ENCODE data around the gene PRKCA. TPM values are rescaled to one million over a fixed set of nuclear protein-coding genes. Genes with fewer than 3 reads are reported as not detected.

The PRKCA gene
- total RNA-seq, 6 experiments from 2014 or later: 81.2 to 106 (median 92.9) TPM

- Mint-ChIP-seq H3K4me3 (no peak overlapping the region), H3K9me3 (peaks cover 3% of the 10 kb centered on the region; the same call in 1 of the 2 replicates), H3K27ac (no peak overlapping the region), H3K36me3 (ENCODE audit: low read depth) (peaks cover 5% of the 10 kb centered on the region; the same call in 1 of the 2 replicates), H3K4me1 (ENCODE audit: low read depth) (peaks cover 40% of the 10 kb centered on the region), H3K27me3 (ENCODE audit: insufficient read depth) (peaks cover 2% of the 10 kb centered on the region)
- no peak for DNase-seq
- TF ChIP-seq, protein P1, sequence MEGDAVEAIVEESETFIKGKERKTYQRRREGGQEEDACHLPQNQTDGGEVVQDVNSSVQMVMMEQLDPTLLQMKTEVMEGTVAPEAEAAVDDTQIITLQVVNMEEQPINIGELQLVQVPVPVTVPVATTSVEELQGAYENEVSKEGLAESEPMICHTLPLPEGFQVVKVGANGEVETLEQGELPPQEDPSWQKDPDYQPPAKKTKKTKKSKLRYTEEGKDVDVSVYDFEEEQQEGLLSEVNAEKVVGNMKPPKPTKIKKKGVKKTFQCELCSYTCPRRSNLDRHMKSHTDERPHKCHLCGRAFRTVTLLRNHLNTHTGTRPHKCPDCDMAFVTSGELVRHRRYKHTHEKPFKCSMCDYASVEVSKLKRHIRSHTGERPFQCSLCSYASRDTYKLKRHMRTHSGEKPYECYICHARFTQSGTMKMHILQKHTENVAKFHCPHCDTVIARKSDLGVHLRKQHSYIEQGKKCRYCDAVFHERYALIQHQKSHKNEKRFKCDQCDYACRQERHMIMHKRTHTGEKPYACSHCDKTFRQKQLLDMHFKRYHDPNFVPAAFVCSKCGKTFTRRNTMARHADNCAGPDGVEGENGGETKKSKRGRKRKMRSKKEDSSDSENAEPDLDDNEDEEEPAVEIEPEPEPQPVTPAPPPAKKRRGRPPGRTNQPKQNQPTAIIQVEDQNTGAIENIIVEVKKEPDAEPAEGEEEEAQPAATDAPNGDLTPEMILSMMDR (IDR thresholded peaks at IDR 0.05): no peak
These were observed 282.5 kb downstream of the PRKCA start for GRCh38 chr17:66584927-66585326.

- Mint-ChIP-seq H3K27me3 (ENCODE audit: insufficient read depth) (peaks cover 2% of the 10 kb centered on the region), H3K36me3 (ENCODE audit: low read depth) (peaks cover 5% of the 10 kb centered on the region; the same call in 1 of the 2 replicates), H3K9me3 (peaks cover 3% of the 10 kb centered on the region; the same call in 1 of the 2 replicates), H3K4me3 (no peak overlapping the region), H3K4me1 (ENCODE audit: low read depth) (peaks cover 34% of the 10 kb centered on the region), H3K27ac (no peak overlapping the region)
- TF ChIP-seq, protein P1 (IDR thresholded peaks at IDR 0.05): no peak
- no peak for DNase-seq
These were observed 283.1 kb downstream of the PRKCA start for GRCh38 chr17:66585472-66585871.

DNA sequence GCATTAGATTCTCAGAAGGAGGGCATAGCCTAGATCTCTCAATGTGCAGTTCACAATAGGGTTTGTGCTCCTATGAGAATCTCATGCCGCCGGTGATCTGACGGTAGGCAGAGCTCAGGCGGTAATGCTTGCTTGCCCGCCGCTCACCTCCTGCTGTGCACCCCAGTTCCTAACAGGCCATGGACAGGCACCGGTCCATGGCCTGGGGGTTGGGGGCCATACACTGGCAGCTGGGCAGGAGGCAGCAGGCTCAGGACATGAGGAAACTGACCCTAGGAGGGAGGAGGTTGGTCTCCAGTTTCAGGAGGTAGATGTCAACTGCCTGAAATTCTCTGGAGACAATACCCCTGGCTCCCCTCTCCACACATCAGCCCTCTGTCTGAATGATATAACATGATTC, 287.5 kb downstream of the PRKCA start:
- Mint-ChIP-seq H3K27ac (no peak overlapping the region), H3K4me3 (no peak overlapping the region), H3K27me3 (ENCODE audit: insufficient read depth) (no peaks in the 10 kb centered on the region; the same call in 1 of the 2 replicates), H3K9me3 (no peaks in the 10 kb centered on the region), H3K4me1 (ENCODE audit: low read depth) (0 out of 2 replicates have a peak, but pooled peaks cover 5% of the 10 kb centered on the region), H3K36me3 (ENCODE audit: low read depth) (peaks cover 10% of the 10 kb centered on the region)
- no peak for DNase-seq
- TF ChIP-seq, protein P1 (IDR thresholded peaks at IDR 0.05): no peak

DNA sequence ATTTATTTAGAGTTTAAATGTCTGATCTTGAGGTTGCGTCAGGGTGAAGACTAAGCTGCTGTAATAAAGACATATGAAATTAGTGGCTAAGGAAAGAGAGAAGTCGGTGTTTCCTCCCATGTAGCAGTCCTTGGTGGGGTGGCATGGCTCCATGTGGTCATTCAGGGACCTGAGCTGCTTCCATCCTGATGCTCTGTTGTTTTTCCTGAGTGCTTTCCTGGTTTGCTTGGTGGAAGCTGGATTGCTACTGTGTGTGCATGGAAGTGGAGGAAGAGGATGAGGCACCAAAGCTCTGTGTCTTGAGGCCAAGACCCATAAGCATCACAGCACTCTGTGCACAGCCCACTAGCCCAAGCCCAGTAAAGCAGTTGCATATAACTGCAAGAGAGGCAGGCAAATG, 290.7 kb downstream of the PRKCA start:
- TF ChIP-seq, protein P1 (IDR thresholded peaks at IDR 0.05): no peak
- 0 out of 2 replicates have a peak, but pooled peaks cover 4% of the 10 kb centered on the region for H3K9me3 Mint-ChIP-seq
- no peak overlapping the region for H3K4me3 Mint-ChIP-seq

DNA sequence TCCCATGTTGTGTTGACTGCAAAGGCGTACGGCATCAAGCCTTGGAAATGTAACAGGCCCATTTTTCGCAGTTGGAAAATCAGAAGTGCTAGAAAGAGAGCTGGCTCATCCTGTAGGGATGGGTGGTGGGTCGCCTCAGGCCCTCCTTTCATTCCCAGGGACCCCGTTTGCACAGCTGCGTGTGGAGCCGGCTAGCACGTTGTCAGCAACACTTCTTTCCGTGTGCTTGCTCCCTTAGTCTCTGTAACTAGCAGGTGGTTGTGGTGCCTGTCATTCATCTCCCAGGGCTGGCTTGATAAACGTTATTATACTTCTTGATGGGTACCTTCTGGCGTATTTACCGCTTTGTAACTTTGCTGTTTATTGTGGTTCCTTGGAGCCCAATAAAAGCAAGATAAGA, 293.5 kb downstream of the PRKCA start:
- H3K27me3 Mint-ChIP-seq (ENCODE audit: insufficient read depth): no peaks in the 10 kb centered on the region
- no peak overlapping the region for H3K4me3 Mint-ChIP-seq
- no peak overlapping the region for H3K27ac Mint-ChIP-seq
- H3K4me1 Mint-ChIP-seq (ENCODE audit: low read depth): no peaks in the 10 kb centered on the region
- peaks cover 13% of the 10 kb centered on the region for H3K36me3 Mint-ChIP-seq (ENCODE audit: low read depth)
- TF ChIP-seq, protein P1 (IDR thresholded peaks at IDR 0.05): no peak
- no peak for DNase-seq
- 0 out of 2 replicates have a peak, but pooled peaks cover 4% of the 10 kb centered on the region for H3K9me3 Mint-ChIP-seq

More for the DNA sequence above, 290.7 kb downstream of the PRKCA start:
- H3K27ac Mint-ChIP-seq: no peak overlapping the region
- peaks cover 13% of the 10 kb centered on the region for H3K36me3 Mint-ChIP-seq (ENCODE audit: low read depth)
- H3K27me3 Mint-ChIP-seq (ENCODE audit: insufficient read depth): no peaks in the 10 kb centered on the region; the same call in 1 of the 2 replicates
- DNase-seq: no peak
- H3K4me1 Mint-ChIP-seq (ENCODE audit: low read depth): 0 out of 2 replicates have a peak, but pooled peaks cover 2% of the 10 kb centered on the region

Measured in HFFc6 (cell line).